Coronary artery (tissue), 2 donors: ENCODE results near the gene SELL.
"Not testable (repeated sequence)": the region's sequence is repeated elsewhere in the genome, so short reads cannot be mapped to it uniquely, and the experiment has no call there.

Experiments used
- DNase-seq: peaks from one replicate; pipeline ENCODE4 v3.0.0-alpha.2; 2017; ENCODE audit warnings: low spot score
- H3K27ac ChIP-seq, 2 donors: fragments of 200-600 bp; sonication (generic); one replicate each; pipeline ENCODE4 v1.5.1; 2016 to 2019
- H3K4me3 ChIP-seq: fragments of 200-600 bp; sonication (generic); 2 replicates; pipeline ENCODE4 v1.5.1; 2016; ENCODE audit warnings: mild to moderate bottlenecking, moderate library complexity
- TF ChIP-seq, protein P1 (sequence below): fragments of 200-600 bp; sonication (generic); IDR thresholded peaks from one replicate; pipeline ENCODE4 v1.5.1; 2019; ENCODE audit warnings: antibody characterized with exemption

The SELL gene

DNA sequence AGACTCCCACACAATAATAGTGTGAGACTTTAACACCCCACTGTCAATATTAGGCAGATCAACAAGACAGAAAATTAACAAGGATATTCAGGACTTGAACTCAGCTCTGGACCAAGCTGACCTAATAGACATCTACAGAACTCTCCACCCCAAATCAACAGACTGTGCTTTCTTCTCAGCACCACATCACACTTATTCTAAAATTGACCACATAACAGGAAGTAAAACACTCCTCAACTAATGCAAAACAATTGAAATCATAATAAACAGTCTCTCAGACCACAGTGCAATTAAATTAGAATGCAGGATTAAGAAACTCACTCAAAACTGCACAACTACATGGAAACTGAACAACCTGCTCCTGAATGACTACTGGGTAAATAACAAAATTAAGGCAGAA lies 52.6 kb downstream of the SELL start:
- H3K4me3 ChIP-seq, H3K27ac ChIP-seq, DNase-seq: not testable (repeated sequence)

DNA sequence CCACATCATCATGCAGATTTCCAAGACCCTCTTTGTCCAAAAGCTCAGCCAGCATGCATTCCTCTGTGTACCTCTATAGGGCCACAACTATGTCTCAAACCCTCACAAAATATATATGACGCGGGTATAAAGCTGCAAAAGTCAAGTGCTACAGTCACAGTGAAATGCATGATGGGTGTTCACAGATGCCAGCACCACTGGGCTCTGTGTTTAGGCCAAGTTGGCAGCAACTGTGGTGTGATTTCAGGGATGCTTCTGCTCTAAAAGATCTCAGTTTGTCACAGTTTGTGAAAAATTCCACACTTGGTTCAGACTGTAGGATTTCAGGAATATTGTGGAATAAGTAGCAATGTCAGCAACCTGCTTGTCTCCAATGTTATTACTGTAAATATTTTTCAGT lies 57.5 kb downstream of the SELL start:
- no peak overlapping the region for H3K27ac ChIP-seq
- TF ChIP-seq, protein P1, sequence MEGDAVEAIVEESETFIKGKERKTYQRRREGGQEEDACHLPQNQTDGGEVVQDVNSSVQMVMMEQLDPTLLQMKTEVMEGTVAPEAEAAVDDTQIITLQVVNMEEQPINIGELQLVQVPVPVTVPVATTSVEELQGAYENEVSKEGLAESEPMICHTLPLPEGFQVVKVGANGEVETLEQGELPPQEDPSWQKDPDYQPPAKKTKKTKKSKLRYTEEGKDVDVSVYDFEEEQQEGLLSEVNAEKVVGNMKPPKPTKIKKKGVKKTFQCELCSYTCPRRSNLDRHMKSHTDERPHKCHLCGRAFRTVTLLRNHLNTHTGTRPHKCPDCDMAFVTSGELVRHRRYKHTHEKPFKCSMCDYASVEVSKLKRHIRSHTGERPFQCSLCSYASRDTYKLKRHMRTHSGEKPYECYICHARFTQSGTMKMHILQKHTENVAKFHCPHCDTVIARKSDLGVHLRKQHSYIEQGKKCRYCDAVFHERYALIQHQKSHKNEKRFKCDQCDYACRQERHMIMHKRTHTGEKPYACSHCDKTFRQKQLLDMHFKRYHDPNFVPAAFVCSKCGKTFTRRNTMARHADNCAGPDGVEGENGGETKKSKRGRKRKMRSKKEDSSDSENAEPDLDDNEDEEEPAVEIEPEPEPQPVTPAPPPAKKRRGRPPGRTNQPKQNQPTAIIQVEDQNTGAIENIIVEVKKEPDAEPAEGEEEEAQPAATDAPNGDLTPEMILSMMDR: no peak
- DNase-seq: no peak
- no peak overlapping the region for H3K4me3 ChIP-seq

DNA sequence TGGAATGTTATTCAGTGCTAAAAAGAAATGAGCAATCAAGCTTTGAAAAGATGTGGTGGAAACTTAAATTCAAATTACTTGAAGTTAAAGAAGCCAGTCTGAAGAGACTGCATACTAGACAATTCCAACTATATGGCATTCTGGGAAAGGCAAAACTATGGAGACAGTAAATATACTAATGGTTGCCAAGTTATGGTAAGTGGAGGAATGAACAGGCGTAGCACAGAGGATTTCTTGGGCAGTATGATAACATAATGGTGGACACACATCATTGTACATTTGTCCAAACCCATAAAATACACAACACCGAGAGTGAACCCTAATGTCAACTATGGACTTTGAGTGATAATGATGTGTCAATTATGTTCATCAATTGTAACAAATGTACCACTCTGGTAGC lies 60.4 kb downstream of the SELL start:
- no peak for DNase-seq
- Histone ChIP-seq H3K27ac (no peak overlapping the region), H3K4me3 (no peak overlapping the region)
- TF ChIP-seq, protein P1: no peak

DNA sequence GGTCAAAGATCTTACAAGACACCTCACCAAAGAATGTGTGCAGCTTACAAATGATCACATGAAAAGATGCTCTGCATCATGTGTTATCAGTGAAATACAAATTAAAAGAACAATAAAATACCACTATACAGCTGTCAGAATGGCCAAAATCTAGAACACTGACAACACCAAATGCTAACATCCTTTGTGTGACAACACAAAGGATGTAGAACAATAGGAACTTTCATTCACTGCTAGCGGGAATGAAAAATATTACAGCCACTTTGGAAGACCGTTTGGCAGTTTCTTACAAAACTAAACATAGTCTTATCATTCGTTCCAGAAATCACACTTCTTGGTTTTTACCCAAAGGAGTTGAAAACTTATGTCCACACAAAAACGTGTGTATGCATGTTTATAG lies 60.9 kb downstream of the SELL start:
- TF ChIP-seq, protein P1: no peak
- H3K27ac ChIP-seq: no peak overlapping the region
- H3K4me3 ChIP-seq: no peak overlapping the region
- DNase-seq: no peak

DNA sequence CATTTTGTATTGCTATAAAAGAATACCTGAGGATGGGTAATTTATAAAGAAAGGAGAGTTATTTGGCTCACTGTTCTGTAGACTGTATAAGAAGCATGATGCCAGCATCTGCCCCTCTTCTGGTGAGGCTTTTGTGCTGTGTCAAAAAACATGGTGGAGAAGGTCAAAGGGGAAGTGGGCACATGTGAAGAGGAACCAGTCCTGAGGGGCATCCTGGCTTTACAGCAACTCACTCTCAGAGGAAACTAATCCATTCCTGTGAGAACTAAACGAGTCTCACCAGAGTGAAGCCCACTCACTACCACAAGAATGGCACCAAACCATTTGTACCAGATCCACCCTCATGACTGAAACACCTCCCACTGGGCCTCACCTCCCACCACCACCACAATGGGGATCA lies 62.7 kb downstream of the SELL start:
- no peak overlapping the region for H3K27ac ChIP-seq
- DNase-seq: no peak
- TF ChIP-seq, protein P1: no peak
- H3K4me3 ChIP-seq: no peak overlapping the region

DNA sequence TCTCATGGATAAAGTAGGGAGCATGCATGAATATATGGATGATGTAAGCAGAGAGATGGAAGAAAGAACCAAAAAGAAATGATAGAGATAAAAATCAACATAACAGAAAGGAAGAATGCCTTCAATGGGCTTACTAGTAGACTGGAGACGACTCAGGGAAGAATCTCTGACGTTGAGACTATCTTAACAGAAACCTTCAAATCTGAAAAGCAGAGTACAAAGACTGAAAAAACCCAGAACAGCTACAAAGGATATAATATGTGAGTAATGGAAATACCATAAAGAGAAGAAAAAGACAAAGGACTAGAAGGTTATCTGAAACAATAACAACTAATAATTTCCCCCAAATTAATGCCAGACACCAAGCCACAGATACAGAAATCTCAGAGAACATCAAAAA lies 63.2 kb downstream of the SELL start:
- TF ChIP-seq, protein P1: no peak
- Histone ChIP-seq H3K4me3 (no peak overlapping the region), H3K27ac (no peak overlapping the region)
- DNase-seq: no peak

DNA sequence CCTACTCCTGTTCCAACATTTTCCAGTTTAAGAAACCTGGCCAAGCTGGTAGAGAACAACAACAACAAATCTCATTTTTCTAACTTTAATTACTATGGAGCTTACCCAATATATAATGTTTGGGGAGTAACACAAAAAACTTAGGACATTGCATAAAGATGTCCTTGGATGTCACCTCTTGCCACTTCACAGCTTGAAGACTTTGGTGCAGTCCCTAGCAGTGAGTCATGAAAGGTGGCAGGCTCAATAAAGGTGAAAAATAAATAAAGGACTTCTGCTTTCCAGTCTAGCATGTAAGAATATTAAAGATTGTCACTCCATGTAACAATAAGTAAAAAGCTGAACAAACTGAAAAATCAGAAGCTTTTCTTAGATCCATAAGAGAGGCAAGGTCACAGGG lies 63.9 kb downstream of the SELL start:
- no peak for DNase-seq
- Histone ChIP-seq H3K27ac (no peak overlapping the region), H3K4me3 (no peak overlapping the region)
- TF ChIP-seq, protein P1: no peak

DNA sequence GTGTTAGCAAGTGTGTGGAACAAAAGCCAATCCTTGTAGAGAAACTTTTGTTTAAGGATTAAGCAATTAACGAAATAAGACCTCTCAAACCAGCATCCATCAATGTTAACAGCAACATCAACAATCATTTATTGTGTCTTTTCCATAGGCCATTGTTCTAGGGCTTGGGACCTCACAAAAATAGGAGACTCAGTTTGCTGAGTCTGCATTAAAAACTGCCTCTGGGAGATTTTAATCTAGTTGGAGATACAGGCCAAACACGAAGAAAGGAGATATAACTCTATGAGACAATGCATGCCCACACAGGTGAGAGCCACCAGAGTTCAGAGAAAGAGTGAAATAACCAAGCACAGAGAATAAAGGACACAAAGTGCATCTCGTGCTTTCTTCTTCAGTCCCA lies 67.1 kb downstream of the SELL start:
- TF ChIP-seq, protein P1: no peak
- Histone ChIP-seq H3K27ac (no peak overlapping the region), H3K4me3 (no peak overlapping the region)
- DNase-seq: no peak
